ENCODE data around the gene BRSK2.

BRSK2 gene

DNA sequence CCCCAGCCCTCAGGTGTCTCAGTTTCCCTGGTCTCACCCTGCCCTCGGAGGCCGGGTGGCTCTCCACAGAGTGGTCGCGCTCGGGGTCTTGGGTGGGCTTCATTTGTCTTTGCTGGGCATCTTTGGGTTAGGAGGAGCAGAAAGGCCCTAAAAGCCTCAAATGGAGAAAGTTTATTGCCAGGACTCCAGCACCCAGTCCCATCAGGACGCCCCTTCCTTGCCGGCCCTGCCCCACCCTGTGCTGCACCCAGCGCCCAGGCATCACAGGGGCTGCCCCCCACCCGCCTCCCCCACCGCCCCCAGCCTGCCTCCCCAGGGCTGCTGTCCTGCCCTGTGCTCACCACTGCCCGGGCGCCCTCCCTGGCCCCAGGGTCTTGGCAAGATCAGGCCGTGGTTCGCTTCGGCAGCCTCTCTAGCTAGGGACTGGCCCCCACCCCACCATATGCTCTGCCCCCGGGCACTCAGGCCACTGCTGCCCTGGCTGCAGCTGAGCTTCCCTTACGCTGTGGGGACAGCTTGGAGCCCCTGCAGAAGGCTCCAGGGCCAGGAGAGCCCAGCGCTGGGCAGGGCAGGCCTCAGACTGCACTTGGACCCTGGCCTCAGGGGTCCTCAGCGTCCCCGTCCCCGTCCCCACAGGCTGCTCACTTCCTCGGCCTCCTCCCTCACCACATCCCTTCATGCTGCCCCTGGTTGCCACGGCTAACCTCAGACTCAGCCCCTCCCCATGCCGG lies 65.5 kb downstream of the BRSK2 start:
- no peak for DNase-seq

DNA sequence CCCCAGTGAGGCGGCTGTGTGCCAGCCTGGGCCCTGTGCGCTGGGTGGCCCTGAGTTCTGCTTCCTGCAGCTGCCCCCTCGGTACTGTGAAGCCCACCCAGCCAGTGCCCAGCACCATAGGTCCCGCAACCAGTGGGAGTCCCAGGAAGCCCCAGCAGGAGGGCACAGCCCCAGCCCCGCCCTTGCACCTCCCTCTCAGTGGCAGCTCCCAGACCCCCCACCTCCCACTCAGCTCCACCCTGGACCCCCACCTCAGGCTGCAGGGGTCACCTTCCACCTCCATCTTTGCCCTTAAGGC lies 66.0 kb downstream of the BRSK2 start:
- DNase-seq: no peak

DNA sequence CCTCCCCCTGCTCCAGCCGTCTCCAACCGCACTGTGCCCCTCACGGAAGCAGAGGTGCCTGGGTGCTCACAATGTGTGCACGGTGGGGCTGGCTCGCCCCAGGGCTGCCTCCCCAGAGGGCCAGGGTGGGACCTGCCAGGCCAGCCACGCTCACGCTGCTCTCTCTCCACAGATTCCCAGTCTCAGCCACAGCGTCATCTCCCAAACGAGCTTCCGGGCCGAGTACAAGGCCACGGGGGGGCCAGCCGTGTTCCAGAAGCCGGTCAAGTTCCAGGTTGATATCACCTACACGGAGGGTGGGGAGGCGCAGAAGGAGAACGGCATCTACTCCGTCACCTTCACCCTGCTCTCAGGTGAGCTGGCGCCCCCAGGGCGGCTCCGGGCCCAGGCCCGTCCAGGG lies 66.4 kb downstream of the BRSK2 start:
- DNase-seq: no peak

DNA sequence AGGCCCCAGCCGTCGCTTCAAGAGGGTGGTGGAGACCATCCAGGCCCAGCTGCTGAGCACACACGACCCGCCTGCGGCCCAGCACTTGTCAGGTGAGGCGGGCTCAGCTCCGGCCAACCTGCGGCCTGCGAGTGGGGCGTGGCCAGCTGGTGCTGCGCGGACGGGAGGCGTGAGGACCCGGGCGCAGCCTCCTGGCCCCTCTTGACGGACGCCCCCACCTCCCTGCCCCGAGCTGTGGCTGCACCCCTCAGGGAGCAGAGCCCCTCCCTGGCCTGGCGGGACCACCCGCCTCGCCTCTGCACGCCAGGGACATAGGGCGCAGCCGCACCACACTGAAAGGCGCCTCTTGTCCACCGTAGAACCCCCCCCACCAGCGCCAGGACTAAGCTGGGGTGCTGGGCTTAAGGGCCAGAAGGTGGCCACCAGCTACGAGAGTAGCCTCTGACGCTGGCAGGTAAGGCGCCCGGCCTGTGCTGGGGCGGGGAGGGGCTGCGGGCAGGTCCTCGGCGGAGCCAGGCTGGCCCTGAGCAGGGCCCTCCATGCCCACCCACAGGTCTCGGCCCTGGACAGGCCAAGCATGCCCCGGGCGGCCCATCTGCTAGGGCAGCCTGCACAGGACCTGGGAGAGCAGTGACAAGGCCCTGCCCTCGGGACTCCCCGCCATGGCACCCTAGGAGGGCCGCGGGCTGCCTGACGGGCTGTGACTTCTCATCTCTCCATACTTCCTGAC lies 67.0 kb downstream of the BRSK2 start:
- DNase-seq: no peak

DNA sequence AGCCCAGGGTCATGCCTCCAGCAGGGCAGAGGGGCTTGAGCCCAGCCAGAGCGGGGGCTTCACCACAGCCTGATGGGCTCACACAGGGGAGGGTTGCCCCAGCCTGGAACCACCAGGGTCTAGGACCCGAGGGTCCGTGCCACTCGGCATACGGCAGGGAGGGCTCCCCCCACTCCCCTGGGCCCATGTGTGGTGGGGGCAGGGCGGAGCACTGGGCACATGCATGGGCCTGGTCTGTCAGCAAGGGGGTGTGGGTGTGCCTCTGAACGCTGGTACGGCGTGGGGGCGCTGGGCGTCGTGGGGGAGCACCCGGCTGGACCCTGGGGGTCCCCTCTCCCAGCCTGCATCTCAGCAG lies 67.6 kb downstream of the BRSK2 start:
- DNase-seq: no peak

DNA sequence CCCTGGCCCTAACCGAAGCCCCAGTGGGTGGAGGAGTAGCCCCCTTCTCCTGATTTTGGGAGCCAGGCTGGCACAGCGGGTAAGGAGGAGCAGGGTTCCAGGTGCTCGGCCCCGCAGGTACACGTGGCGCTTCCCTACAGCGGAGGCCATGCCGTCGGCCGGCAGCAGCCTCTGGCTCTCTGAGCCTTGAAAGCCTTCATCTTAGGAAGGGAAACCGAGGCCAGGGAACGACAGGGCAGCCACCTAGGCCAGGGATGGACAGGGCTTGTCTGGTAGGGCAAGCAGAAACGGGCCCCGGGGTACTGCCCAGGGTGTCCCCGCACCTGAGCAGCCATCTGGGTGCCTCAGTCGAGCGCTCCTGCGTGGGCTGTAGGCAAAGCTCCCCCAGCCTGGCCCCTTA lies 68.1 kb downstream of the BRSK2 start:
- no peak for DNase-seq

DNA sequence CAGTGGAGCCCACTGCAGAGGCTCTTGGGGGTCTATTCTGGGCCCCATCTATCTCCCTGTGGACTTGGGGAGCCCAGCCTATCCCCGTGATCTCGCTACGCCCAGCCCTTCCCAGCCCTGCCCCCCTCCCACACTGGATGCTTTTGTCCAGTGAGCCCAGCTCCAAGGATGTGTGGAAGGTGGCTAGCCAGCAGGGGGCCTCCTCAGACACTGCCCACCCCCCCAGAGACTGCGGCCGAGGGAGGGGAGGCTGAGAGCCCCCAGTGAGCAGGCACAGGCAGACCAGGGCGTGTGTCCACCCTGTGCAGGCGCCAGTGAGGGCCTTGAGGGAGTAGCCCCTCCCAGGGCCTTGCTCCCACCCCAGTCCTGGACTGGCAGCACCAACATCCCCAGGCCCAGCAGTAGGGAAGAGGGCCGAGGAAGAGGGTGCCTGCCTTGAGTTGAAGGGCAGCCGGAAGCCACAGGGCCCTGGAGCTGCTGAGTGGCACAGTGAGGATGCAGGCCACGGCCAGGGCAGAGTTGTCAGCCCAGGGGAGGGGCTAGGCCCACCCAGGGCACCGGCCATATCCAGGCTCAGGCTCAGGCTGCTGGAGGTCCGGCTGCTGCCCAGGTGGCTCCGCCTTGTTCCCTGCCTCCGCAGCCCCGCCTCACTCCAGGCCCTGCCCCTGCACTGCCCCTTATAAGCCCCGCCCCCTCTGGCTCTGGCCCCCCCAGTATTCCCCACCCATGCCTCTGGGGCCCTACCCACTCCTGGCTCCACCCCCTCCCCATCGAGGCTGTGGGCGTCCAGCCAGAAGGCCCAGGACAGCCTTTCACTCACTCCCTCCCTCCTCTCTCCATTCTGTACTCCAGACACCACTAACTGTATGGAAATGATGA lies 68.8 kb downstream of the BRSK2 start:
- DNase-seq: peak; percentile 34

DNA sequence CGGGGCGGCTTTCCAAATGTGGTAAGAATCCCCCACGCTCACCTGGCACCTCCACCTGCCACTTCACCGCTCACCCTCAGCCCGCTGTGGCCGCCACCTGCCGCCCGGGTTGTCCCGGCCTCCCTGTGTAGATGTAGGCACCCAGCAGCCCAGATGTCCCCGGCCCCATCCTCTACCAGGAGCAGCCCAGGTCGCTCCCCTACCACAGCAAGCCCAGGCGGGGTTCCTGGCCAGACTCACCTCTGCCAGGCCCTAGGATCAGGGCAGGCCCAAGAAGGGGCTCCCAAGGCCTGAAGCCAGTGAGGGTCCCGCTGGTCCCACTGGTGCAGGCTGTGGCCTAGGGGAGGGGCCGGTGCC lies 69.5 kb downstream of the BRSK2 start:
- DNase-seq: no peak

DNA sequence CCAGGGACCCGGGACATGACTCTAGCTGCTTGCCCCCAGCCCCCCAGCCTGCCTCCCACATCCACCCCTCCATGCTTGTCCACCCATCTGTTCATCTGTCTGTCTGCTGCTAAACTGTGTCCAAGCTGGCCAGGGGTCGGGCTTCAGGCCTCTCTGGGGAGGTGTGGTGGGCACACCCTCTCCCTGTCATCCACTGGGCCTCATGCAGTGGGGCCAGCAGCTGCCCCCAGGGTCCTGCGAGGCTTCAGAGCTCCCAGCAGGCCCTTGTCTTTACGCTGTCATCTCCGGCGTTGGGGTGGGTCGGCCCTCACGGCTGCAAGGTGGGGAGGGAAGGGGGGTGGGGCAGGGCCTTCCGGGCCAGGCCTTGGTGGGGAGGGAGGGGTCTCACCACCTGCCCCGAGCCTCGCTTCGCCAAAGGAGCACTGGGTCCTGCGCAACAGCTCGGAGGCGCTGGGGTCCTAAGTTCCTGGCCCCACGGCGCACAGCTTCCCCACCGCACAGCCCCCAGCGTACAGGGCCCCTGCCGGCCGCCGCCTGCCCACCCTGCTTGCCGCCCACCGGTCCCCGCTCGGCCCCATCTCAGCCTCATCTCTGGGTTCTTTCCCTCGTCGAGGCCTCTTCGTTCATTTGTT lies 70.1 kb downstream of the BRSK2 start:
- no peak for DNase-seq

DNA sequence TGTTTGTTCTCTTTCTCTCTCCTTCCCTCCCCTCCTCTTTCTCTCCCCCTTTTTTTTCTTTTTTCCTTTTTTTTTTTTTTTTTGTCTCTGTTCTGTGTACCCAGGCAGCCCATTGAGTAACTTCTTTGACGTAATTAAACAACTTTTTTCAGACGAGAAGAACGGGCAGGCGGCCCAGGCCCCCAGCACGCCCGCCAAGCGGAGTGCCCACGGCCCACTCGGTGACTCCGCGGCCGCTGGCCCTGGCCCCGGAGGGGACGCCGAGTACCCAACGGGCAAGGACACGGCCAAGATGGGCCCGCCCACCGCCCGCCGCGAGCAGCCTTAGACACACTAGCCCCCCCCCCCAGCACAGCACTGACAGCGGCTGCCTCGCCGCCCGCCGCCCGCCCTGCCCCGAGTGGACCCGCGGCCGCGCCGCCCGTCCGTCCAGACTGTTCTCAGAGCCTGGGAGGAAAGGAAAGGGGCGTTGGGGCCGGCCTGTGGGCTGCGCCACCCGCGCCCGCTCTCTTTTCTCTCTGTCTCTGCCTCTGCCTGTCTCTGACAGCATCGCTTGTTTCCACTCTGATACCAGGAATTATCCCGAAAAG lies 70.8 kb downstream of the BRSK2 start:
- no peak for DNase-seq

DNA sequence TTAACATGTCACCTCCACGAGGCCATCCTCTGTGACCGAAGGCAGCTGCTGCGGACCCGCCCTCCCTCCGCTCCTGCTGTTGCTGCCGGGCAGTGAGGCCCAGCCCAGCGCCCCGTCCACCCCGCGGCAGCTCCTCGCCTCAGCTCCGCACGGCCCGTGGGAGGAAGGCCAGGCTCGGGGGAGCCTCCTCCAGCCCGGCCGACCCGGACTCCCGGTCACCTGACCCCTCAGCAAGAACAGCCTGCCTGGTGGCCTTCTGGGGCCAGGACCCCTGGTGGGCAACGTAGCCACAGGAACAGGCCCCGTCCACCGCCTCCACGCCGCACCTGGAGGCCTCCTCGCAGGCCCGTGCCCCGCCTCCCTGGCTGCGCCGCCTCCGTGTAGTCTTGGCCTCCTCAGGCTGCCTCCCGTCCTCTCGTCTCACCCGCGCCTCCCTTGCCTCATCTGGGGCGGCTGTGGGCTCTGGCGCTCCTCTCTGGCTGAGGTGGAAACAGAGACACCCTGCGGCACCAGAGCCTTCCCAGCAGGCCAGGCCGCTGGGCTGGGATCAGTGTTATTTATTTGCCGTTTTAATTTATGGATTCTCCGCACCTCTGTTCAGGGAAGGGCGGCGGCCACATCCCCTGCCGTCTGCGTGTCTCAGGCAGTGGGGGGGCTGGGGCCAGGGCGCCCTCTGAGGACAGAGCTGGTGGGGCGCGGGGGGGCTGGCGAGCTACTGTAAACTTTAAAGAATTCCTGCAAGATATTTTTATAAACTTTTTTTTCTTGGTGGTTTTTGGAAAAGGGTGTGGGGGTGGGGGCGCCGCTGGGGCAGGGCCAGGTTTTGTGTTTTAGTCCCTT lies 71.5 kb downstream of the BRSK2 start:
- no peak for DNase-seq

DNA sequence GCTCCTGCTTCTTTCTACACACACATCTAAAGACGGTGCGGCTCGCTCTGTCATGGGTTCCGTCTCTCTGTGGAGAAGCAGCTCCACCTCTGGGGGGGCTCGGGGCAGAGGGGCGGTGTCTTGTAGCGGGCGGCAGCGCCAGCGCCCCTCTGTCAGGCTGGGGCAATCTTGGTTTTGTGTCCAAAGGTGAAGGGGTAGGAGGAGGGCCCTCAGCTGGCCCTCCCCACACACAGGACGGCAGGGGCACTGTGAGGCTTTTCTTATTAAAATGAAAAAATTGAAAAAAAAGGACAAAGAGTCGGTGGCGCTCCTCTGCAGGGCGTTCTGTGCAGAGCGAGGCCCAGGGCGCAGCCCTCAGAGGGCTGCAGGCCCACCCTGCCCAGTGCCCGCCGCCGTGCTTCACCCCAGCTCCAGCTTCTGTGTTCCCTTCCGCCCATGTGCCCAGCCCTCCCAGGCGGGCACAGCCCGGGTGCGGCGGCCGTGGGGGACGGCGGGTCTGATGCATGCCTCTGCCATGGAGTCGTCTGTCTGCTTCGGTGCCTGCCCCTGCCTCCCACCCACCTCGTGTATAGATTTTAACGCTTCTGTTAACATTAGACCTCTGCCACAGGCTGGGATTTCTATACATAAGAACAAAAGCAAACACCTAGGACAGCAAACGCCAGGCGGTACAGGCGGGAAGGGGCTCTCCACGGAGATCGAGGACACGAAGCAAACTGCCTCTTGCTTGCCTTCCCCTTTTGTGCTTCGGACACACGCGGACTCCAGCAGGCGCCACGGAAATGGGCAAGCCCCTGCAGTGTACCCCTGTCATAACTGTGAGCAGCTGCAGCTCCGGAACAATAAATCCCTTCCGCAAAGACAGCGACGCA lies 72.3 kb downstream of the BRSK2 start:
- DNase-seq: no peak

DNA sequence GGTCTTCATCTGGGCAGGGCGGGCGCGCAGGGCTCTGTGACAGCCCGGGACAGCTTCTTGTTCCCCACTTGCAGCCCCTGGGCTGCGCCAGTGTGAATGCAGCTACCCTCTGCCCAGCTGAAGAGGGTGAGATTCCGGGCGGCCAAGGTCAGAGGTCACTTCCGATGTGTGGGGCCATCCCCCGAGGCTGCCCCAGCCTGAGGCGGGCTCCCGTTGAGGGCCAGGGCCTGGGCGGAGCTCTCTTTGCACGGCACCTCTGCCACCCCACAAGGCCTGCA lies 72.9 kb downstream of the BRSK2 start:
- DNase-seq: no peak

DNA sequence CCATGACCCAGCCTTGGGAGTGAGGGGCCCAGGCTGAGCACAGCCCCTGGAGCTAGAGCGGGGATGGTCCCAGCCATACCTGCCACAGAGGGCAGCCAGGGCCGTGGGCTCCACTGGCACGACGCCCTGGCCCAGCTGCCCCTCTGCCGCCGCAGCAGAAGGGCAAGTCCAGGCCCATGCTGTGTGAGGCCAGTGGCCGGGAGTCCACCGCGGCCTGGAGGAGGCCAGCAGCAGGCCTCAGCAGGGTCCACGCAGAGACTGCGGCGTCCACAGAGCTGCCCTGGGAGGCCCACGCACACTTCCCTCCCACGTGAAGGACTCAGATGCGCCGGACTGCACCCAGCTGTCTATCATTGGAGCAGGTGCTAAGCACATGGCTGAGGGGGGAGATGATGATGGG lies 73.3 kb downstream of the BRSK2 start:
- DNase-seq: no peak

DNA sequence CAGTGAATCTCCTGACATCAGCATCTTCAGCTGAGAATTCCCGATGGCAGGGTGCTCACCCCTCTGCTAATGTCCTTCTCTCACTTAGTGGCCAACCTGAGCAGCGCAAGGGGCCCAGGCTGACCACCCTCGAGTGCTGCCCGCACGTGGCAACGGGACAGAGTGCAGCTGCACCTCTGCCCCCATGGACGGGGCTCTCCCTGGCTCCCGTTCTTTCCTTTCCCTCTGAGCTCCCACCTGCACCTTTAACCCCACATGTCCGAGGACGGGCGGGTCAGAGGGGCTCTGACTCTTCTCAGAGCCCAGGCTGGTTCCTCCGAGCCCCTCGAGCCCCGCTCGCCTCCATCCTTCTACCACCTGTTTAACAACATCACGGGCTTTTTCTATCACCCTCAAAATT lies 77.0 kb downstream of the BRSK2 start:
- DNase-seq: no peak

DNA sequence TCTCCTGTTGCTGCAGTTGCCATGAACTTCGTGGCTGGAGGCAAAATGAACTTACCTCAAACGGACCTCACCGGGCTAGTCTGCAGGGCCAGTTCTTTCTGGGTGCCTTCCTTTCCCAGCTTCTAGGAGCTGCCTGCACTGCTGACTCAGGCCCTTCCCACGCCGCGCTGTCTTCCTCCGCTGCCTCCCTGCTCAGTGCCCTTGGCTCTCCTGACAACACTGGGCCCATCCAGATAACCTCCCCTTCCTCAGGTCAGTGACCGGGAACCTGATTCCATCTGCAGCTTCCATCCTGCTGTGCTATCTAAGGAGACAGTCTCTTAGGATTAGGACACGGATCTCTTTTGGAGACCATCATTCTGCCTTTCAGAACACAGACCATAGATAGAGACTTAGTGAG lies 77.5 kb downstream of the BRSK2 start:
- DNase-seq: no peak

DNA sequence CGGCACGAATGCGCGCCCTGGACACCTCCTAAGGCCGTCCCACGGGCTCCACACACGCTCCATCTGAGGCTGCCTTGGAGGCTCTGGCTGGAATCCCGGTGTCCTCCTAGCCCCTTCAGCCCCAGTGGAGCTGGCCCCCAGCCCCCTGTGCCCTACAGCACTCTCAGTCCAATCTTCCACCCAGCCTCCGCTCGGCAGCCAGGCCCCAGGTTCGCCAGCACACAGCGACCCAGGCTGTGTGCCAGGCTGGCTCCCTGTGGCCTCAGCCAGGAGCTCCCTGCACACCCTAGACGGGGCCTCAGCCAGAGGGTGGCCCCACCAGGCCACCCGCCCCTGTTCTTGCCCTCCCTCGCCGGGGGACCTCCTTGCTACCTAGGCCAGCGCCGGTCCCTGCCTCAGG lies 78.3 kb downstream of the BRSK2 start:
- no peak for DNase-seq

DNA sequence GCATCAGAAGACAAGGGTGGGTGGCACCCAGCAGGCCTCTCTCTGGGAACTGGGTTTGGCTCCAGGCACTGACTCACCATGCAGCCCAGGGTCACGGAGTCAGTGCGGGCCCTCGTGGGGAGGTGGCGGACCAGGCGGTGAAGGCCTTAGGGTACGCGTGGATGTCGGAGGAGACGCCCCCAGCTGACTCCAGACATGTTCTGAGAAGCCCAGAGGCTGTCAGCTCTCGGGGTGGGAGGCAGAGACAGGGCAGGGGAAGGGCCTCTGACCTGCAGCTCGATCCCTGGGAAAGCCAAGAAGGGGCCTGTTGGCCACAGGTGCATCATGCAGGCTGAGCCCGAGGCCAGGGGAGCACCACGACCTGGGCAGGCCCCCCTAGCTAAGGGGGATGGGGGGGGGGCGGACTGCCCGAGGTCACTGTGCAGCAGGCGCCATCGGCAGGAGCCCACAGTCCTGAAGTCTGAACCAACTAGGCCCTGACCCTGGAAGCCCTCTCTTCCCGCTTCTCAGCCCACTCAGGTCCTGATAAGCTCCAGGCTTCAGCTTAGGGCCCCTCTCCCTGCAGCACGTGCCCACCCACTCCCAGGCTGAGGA lies 78.8 kb downstream of the BRSK2 start:
- DNase-seq: no peak

DNA sequence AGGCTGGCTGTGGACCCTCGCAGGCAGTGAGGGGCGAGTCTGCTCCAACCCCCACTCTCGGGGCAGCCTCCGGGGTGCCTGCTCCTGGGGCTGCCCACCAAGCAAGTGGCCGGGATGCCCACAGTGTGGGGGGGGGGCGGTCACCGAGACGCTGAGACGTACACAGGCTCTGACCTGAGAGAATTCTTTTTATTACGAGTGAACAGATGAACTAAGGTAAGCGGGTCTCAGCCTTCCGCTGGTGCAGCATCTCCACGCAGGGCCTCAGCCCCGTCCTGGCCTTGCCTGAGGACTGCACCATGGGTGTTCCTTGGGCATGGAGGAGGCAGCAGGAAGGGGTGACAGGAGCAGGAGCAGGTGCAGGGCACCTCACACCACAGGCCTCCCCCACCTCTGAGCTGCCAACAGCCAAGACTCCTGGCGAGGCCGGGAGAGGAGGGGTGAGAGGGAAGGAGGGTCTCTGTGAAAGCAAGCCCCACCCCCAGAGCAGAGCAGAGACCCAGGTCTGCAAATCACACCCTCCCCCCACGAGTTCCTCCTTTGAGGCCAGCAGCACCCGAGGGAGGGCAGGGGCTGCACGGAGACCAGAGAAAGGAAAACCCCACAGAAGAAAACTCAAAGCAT lies 79.7 kb downstream of the BRSK2 start:
- DNase-seq: no peak

DNA sequence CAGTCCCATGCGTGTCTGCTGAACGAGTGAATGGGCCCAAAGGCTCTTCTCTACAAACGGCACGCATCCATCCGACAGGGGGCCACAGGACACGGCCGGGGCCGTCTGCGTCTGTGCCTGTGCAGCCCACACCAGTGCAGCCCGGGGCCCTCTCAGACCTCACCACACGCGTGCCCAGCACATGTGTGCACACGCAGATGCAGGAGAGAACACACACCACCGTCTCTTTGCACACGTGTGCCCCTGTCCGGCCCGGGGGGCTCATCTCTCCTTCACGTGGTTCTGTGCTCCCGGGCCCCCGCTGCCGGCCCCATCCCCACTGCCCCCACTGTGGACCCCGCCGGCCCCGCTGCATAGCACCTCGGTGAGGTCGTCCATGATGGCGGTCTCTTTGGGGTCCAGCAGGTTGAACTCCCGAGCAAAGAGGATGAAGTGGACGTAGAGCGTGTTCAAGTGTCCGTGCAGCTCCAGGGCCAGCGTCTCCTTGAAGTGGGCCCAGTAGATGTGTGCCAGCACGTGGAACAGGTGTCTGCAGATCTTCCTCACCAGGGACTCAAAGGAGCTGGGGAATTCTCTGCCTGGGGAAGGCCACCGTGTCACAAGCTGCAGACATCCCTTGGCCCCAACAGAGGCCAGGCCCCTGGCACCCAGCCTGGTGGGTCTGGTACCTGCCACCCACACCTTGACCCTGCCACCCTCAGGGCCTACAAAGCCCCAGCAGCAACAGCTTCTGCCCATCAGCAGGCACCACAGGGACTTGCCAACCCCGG lies 80.4 kb downstream of the BRSK2 start:
- no peak for DNase-seq
